Endothelial cell of umbilical vein (primary cell): ENCODE measurements around the gene PLA2G4F. TPM values are rescaled to one million over a fixed set of nuclear protein-coding genes. Genes with fewer than 3 reads are reported as not detected.

Experiments used
- BruUV-seq: library from RNA; stranded (reverse); fragments of 400-500 nt; replicated peaks from 2 replicates; lab custom pipeline; 2021; lab: Mats Ljungman, UMichigan
- CTCF ChIA-PET: fragments of 300-600, 350-600 bp; sonication (Branson Sonifier 250); formaldehyde crosslinking; loops from one replicate; lab custom pipeline; 2021; ENCODE audit warnings: antibody characterized with exemption, inconsistent platforms; lab: Charles Lee
- POLR2A ChIA-PET: fragments of 300-600, 350-600 bp; sonication (Branson Sonifier 250); formaldehyde crosslinking; loops from one replicate; lab custom pipeline; 2021; ENCODE audit warnings: antibody characterized with exemption, inconsistent platforms; lab: Charles Lee
- DNase-seq: peaks from one replicate; pipeline ENCODE4 v3.0.0-alpha.2; 2011; ENCODE audit warnings: low read depth, low spot score
- FAIRE-seq: peaks from 2 replicates; lab custom pipeline; 2011; peaks lifted over from hg19 to GRCh38; lab: Jason Lieb, UNC
- H2AFZ ChIP-seq: 2 replicates; pipeline ENCODE4 v1.6.0; 2012; ENCODE audit warnings: low read depth, low read length, control low read depth, inconsistent platforms
- H3K27ac ChIP-seq: 2 replicates; pipeline ENCODE4 v1.5.1; 2011; ENCODE audit warnings: low read depth, mild to moderate bottlenecking, control low read depth, low read length, moderate library complexity; ENCODE audit not compliant: insufficient read depth
- H3K27me3 ChIP-seq, 2 experiments: 2 replicates each; pipeline versions ENCODE4 v1.6.0 to v1.6.1; 2011; ENCODE audit warnings: low read length in 2 of 2, mixed read lengths in 1 of 2; ENCODE audit not compliant: control insufficient read depth in 2 of 2, insufficient read depth in 2 of 2
- H3K36me3 ChIP-seq, 2 experiments: 2 replicates in 1 of 2; 3 replicates in 1 of 2; pipeline ENCODE4 v1.5.1; 2011; ENCODE audit warnings: low read length in 2 of 2, mild to moderate bottlenecking in 1 of 2, moderate library complexity in 1 of 2; ENCODE audit not compliant: control insufficient read depth in 2 of 2, insufficient read depth in 2 of 2; ENCODE audit errors: extremely low read depth in 1 of 2
- H3K4me1 ChIP-seq: 3 replicates; pipeline ENCODE4 v1.5.1; 2011; ENCODE audit warnings: mild to moderate bottlenecking, low read length; ENCODE audit not compliant: control insufficient read depth, insufficient read depth; ENCODE audit errors: extremely low read depth
- H3K4me2 ChIP-seq: 2 replicates; pipeline ENCODE4 v1.6.1; 2011; ENCODE audit warnings: low read length, control low read depth, mixed read lengths; ENCODE audit not compliant: insufficient read depth
- H3K4me3 ChIP-seq, 3 experiments: fragments of 200-600 bp in 1 of 3; sonication (generic), shearing (Covaris generic) in 1 of 3; replicated peaks in 1 of 3; 2 replicates each; pipeline ENCODE4 v1.5.1; 2011 to 2016; ENCODE audit warnings: control low read depth in 3 of 3, low read length in 3 of 3, mild to moderate bottlenecking in 2 of 3, inconsistent platforms in 1 of 3, low read depth in 1 of 3, moderate library complexity in 1 of 3; ENCODE audit not compliant: insufficient read depth in 1 of 3
- H3K79me2 ChIP-seq: 2 replicates; pipeline ENCODE4 v1.6.0; 2012; ENCODE audit warnings: low read length, inconsistent platforms; ENCODE audit not compliant: control insufficient read depth, insufficient read depth
- H3K9ac ChIP-seq: replicated peaks from 2 replicates; pipeline ENCODE3; 2011; ENCODE audit warnings: low read length, control low read depth; ENCODE audit not compliant: insufficient read depth; ENCODE audit errors: extremely low read depth
- H3K9me1 ChIP-seq: replicated peaks from 3 replicates; pipeline ENCODE4 v1.6.0; 2011; ENCODE audit warnings: mild to moderate bottlenecking, low read length; ENCODE audit not compliant: control insufficient read depth, insufficient read depth; ENCODE audit errors: extremely low read depth
- H3K9me3 ChIP-seq: replicated peaks from 2 replicates; pipeline ENCODE4 v1.5.1; 2012; ENCODE audit warnings: low read length, inconsistent platforms; ENCODE audit not compliant: control insufficient read depth, insufficient read depth
- H4K20me1 ChIP-seq: replicated peaks from 2 replicates; pipeline ENCODE3; 2011; ENCODE audit warnings: mild to moderate bottlenecking, low read length; ENCODE audit not compliant: control insufficient read depth, insufficient read depth; ENCODE audit errors: extremely low read depth
- FOS ChIP-seq: IDR thresholded peaks from 2 replicates; pipeline ENCODE4 v1.6.1; 2011; ENCODE audit warnings: mild to moderate bottlenecking, low read length, moderate library complexity, borderline replicate concordance; ENCODE audit not compliant: insufficient read depth
- POLR2AphosphoS5 ChIP-seq: IDR thresholded peaks from 2 replicates; pipeline ENCODE4 v1.6.1; 2012; ENCODE audit warnings: low read depth, mild to moderate bottlenecking, control low read depth, low read length, moderate library complexity; ENCODE audit not compliant: insufficient read depth
- dilution Hi-C: fragments of 300-500 bp; cut with MboI; formaldehyde crosslinking; loops from one replicate; pipeline ENCODE4 v1.15.0; 2019; ENCODE audit warnings: low sequenced_read_pairs; ENCODE audit not compliant: extremely low pct_ligation_motif_present
- intact Hi-C: fragments of 100-400 bp; cut with micrococcal nuclease; formaldehyde crosslinking; loops from one replicate; pipeline ENCODE4 v1.10.0; 2022
- polyA plus RNA-seq, 4 experiments: library from polyadenylated mRNA; depleted of rRNA in 3 of 4; stranded (reverse) in 3 of 4; unstranded in 1 of 4; fragments of >200 nt; gene quantifications; 2 replicates each; pipeline versions ENCODE4 v1.2.1 to v1.2.3, GENCODE V29; 2011 to 2012; ENCODE audit warnings: missing spikeins in 1 of 4
- total RNA-seq: library from RNA; stranded (reverse); gene quantifications from 2 replicates; pipeline ENCODE4 v1.2.3, GENCODE V29; 2021
- TF ChIP-seq, protein P1 (sequence below): IDR thresholded peaks from 2 replicates; pipeline ENCODE4 v1.6.1; 2011; ENCODE audit not compliant: insufficient read depth, insufficient read length

Gene PLA2G4F
- total and polyA plus RNA-seq, 2 donors (not counting 3 experiments of a cell fraction or from before 2014, with no cell fraction given), result not detected

DNA sequence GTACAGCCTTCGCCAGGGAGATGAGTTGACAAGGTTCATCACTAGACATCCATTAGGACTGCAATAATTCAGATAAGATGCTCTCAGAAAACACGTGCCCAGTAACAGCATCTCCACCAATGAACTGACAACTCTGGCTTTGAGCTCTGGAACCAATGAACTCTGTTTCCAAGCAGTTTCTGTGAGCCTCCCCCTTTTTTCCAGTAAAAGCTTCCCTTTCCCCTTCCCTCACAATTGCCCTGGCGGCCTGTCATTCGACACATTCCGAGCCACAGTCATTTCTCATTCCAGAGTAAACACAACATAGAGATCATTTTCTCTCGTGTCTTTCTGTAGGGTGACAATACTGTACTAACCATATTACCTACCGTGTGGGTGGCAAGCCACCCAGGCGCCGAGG, 65.7 kb downstream of the PLA2G4F start:
- Histone ChIP-seq H3K9me1 (no peaks in the 10 kb centered on the region), H3K79me2 (no peaks in the 10 kb centered on the region), H3K36me3 (no peaks in the 10 kb centered on the region), H3K4me2 (no peak overlapping the region), H3K4me1 (no peaks in the 10 kb centered on the region), H3K9me3 (no peaks in the 10 kb centered on the region), H3K9ac (no peak overlapping the region), H4K20me1 (no peaks in the 10 kb centered on the region), H3K27ac (no peak overlapping the region), H2AFZ (no peak overlapping the region), H3K27me3 (peaks cover 2 to 10% of the 10 kb centered on the region in 2 experiments), H3K4me3 (no peak overlapping the region)
- intact Hi-C loops, result no loop called here
- DNase-seq (no peak), FAIRE-seq (no peak)
- TF ChIP-seq POLR2AphosphoS5, result no peak
- TF ChIP-seq, protein P1, sequence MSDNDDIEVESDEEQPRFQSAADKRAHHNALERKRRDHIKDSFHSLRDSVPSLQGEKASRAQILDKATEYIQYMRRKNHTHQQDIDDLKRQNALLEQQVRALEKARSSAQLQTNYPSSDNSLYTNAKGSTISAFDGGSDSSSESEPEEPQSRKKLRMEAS, result no peak
- POLR2A ChIA-PET, result no interaction called here
- CTCF ChIA-PET, result interaction anchor here (1.8 to 2.3 kb wide), 2 partner anchors 43 to 47 kb away, joined by 11 read pairs; no protein-coding TSS in a partner anchor
- dilution Hi-C loops, result no loop called here
- BruUV-seq, result no TSS peak

GRCh38 chr15:42090370-42090769, 66.1 kb downstream of the PLA2G4F start:
- no peak overlapping the region for H3K9ac ChIP-seq
- no peak overlapping the region for H2AFZ ChIP-seq
- H3K4me3 ChIP-seq, result no peak overlapping the region
- CTCF ChIA-PET, result interaction anchor here (1.8 to 2.3 kb wide), 2 partner anchors 44 to 48 kb away, joined by 11 read pairs; no protein-coding TSS in a partner anchor
- no peaks in the 10 kb centered on the region for H3K9me1 ChIP-seq
- POLR2A ChIA-PET, result no interaction called here
- H4K20me1 ChIP-seq, result no peaks in the 10 kb centered on the region
- dilution Hi-C loops (no loop called here), intact Hi-C loops (no loop called here)
- no peak for TF ChIP-seq FOS
- TF ChIP-seq, protein P1, result no peak
- no peak for TF ChIP-seq POLR2AphosphoS5
- BruUV-seq, result no TSS peak
- H3K9me3 ChIP-seq, result no peaks in the 10 kb centered on the region
- peaks cover 2 to 14% of the 10 kb centered on the region in 2 experiments for H3K27me3 ChIP-seq
- no peak overlapping the region for H3K27ac ChIP-seq
- H3K79me2 ChIP-seq, result no peaks in the 10 kb centered on the region
- H3K4me2 ChIP-seq, result no peak overlapping the region
- no peaks in the 10 kb centered on the region for H3K36me3 ChIP-seq
- H3K4me1 ChIP-seq, result no peaks in the 10 kb centered on the region
- FAIRE-seq (no peak), DNase-seq (no peak)
